ENCODE measurements around the gene ACCS. TPM values are rescaled to one million over a fixed set of nuclear protein-coding genes. Genes with fewer than 3 reads are reported as not detected.

The ACCS gene
- total and polyA plus RNA-seq, 9 of the 15 experiments (the other 6 are each of a cell fraction or from before 2014, with no cell fraction given): 4.2 to 25.9 (median 16.3) TPM

GRCh38 chr11:44065841-44066731 is at the start of gene ACCS (continued):
- TF ChIP-seq, protein P1, sequence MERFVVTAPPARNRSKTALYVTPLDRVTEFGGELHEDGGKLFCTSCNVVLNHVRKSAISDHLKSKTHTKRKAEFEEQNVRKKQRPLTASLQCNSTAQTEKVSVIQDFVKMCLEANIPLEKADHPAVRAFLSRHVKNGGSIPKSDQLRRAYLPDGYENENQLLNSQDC (CRISPR knock-in tag; IDR thresholded peaks at IDR 0.05): no peak; the same call in 1 of the 2 replicates
- TF ChIP-seq HNRNPK (IDR thresholded peaks at IDR 0.05; ENCODE audit: low read depth, low read length, poor library complexity, severe bottlenecking) (no peak), MIER1 (IDR thresholded peaks at IDR 0.05; ENCODE audit: low read depth) (no peak), NR4A1 (CRISPR knock-in tag; IDR thresholded peaks at IDR 0.05) (0 out of 2 replicates have a peak, but pooled peaks have one; percentile 61), NR4A1 (tag; IDR thresholded peaks at IDR 0.05) (0 out of 2 replicates have a peak, but pooled peaks have one; percentile 66), SMARCA5 (IDR thresholded peaks at IDR 0.05) (peak; percentile 22; the same call in 1 of the 2 replicates), ZNF124 (CRISPR knock-in tag; IDR thresholded peaks at IDR 0.05) (no peak), ZNF699 (CRISPR knock-in tag; IDR thresholded peaks at IDR 0.05; ENCODE audit: insufficient replicate concordance) (no peak), KLF1 (tag; IDR thresholded peaks at IDR 0.05) (peak; percentile 93), ZNF561 (CRISPR knock-in tag; conservative IDR thresholded peaks at IDR 0.05) (no peak), CC2D1A (IDR thresholded peaks at IDR 0.05) (no peak), SNRNP70 (optimal IDR thresholded peaks at IDR 0.05; ENCODE audit: low read depth, low read length) (no peak), TCF7L2 (IDR thresholded peaks at IDR 0.05; ENCODE audit: low read depth, low read length) (no peak), ZBTB43 (CRISPR knock-in tag; IDR thresholded peaks at IDR 0.05) (peak; percentile 60; the same call in 1 of the 2 replicates), FOSL1 (tag; conservative IDR thresholded peaks at IDR 0.05) (no peak), TSC22D4 (tag; IDR thresholded peaks at IDR 0.05) (no peak), POLR3G (IDR thresholded peaks at IDR 0.05; ENCODE audit: extremely low read depth, insufficient read length, insufficient replicate concordance) (no peak), SRSF1 (IDR thresholded peaks at IDR 0.05; ENCODE audit: low read depth, low read length) (no peak), GABPB2 (CRISPR knock-in tag; conservative IDR thresholded peaks at IDR 0.05) (no peak), ZNF717 (CRISPR knock-in tag; IDR thresholded peaks at IDR 0.05) (no peak), KDM5B (IDR thresholded peaks at IDR 0.05; ENCODE audit: insufficient replicate concordance, low read depth, low read length) (peak; percentile 82), BHLHE40 (IDR thresholded peaks at IDR 0.05; ENCODE audit: low read length) (peak; percentile 96), CEBPG (CRISPR knock-in tag; IDR thresholded peaks at IDR 0.05) (no peak), CEBPG (tag; conservative IDR thresholded peaks at IDR 0.05 in 1 of 2, IDR thresholded peaks at IDR 0.05 in 1 of 2) (no peak), KLF13 (tag; IDR thresholded peaks at IDR 0.05; ENCODE audit: borderline replicate concordance, low read depth) (peak; percentile 56; the same call in 1 of the 2 replicates), NFYB (IDR thresholded peaks at IDR 0.05; ENCODE audit: extremely low read depth, insufficient read length) (no peak)
- TF ChIP-seq, protein P2, sequence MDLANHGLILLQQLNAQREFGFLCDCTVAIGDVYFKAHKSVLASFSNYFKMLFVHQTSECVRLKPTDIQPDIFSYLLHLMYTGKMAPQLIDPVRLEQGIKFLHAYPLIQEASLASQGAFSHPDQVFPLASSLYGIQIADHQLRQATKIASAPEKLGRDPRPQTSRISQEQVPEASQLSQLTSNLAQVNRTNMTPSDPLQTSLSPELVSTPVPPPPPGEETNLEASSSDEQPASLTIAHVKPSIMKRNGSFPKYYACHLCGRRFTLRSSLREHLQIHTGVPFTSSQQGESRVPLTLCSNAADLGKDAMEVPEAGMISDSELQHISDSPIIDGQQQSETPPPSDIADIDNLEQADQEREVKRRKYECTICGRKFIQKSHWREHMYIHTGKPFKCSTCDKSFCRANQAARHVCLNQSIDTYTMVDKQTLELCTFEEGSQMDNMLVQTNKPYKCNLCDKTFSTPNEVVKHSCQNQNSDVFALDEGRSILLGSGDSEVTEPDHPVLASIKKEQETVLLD (IDR thresholded peaks at IDR 0.05): peak; percentile 84
